Measurements from ENCODE around the gene NAA15. TPM values are rescaled to one million over a fixed set of nuclear protein-coding genes. Genes with fewer than 3 reads are reported as not detected.

The NAA15 gene
- total RNA-seq, 1 donor from 2014 or later = 35.8 TPM

- TF ChIP-seq, protein P1, sequence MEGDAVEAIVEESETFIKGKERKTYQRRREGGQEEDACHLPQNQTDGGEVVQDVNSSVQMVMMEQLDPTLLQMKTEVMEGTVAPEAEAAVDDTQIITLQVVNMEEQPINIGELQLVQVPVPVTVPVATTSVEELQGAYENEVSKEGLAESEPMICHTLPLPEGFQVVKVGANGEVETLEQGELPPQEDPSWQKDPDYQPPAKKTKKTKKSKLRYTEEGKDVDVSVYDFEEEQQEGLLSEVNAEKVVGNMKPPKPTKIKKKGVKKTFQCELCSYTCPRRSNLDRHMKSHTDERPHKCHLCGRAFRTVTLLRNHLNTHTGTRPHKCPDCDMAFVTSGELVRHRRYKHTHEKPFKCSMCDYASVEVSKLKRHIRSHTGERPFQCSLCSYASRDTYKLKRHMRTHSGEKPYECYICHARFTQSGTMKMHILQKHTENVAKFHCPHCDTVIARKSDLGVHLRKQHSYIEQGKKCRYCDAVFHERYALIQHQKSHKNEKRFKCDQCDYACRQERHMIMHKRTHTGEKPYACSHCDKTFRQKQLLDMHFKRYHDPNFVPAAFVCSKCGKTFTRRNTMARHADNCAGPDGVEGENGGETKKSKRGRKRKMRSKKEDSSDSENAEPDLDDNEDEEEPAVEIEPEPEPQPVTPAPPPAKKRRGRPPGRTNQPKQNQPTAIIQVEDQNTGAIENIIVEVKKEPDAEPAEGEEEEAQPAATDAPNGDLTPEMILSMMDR (IDR thresholded peaks at IDR 0.05; ENCODE audit: insufficient read depth, low read length, severe bottlenecking) = no peak
- FAIRE-seq (no peak), DNase-seq (ENCODE audit: low read depth) (no peak)
- Histone ChIP-seq H3K27me3 (ENCODE audit: control insufficient read depth, insufficient read depth, low read length) (peaks cover 2% of the 10 kb centered on the region), H3K36me3 (ENCODE audit: control insufficient read depth, insufficient read depth, low read length) (no peaks in the 10 kb centered on the region), H3K4me3 (ENCODE audit: low read depth, low read length) (no peak overlapping the region)
These were observed 22.8 kb upstream of the NAA15 start for GRCh38 chr4:139278485-139278884.

GRCh38 chr4:139278912-139279759, 22.2 kb upstream of the NAA15 start:
- Histone ChIP-seq H3K36me3 (ENCODE audit: control insufficient read depth, insufficient read depth, low read length) (no peaks in the 10 kb centered on the region), H3K4me3 (ENCODE audit: low read depth, low read length) (peak overlapping the region; percentile 31), H3K27me3 (ENCODE audit: control insufficient read depth, insufficient read depth, low read length) (peaks cover 2% of the 10 kb centered on the region)
- DNase-seq (ENCODE audit: low read depth) = no peak
- TF ChIP-seq, protein P1 (IDR thresholded peaks at IDR 0.05; ENCODE audit: insufficient read depth, low read length, severe bottlenecking) = no peak
- FAIRE-seq = no peak

- no peaks in the 10 kb centered on the region for H3K36me3 ChIP-seq (ENCODE audit: control insufficient read depth, insufficient read depth, low read length)
- FAIRE-seq = no peak
- peak within 1 kb of the TSS; percentile 31 for H3K4me3 ChIP-seq (ENCODE audit: low read depth, low read length)
- DNase-seq (ENCODE audit: low read depth) = no peak
- peaks cover 2% of the 10 kb centered on the region for H3K27me3 ChIP-seq (ENCODE audit: control insufficient read depth, insufficient read depth, low read length)
- TF ChIP-seq, protein P1 (IDR thresholded peaks at IDR 0.05; ENCODE audit: insufficient read depth, low read length, severe bottlenecking) = no peak
These were observed 21.3 kb upstream of the NAA15 start, which contains the start of gene MGARP for GRCh38 chr4:139279760-139280620. TSS of gene MGARP (minus strand) at chr4:139280225. CDS start at chr4:139280158, 67 bp downstream.

DNA sequence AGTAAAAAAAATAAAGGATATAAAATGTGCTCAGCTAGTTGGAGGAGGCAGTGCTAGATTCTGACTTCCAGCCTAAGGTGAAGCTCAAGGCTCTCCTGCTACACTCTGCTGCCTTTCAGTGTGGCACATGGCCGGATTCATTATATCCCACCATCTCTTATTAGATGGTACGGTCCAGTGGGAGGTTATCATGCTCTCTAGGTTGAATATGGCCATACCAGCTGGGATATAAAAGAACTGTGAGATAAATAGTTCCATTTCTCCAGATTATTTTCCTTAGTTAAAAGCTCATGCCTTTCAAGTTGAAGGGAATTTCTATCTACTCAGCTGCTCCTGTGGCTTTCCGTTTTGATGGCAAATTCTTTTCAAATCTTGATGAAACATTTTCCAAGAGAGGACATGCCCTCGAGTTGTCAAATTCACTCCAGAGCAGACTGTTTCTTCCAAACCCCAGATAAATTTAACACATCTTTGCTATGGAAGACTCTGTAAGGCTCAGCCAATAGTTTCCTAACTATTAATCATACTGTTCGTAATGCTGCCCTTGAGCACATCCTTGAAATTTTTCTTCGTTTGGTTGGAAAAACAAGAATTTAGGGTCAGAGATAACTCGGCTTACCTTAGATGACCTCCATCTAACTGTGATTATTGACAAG, 19.1 kb upstream of the NAA15 start:
- TF ChIP-seq, protein P1 (IDR thresholded peaks at IDR 0.05; ENCODE audit: insufficient read depth, low read length, severe bottlenecking) = no peak
- no peaks in the 10 kb centered on the region for H3K36me3 ChIP-seq (ENCODE audit: control insufficient read depth, insufficient read depth, low read length)
- DNase-seq (ENCODE audit: low read depth) = no peak
- peaks cover 2% of the 10 kb centered on the region for H3K27me3 ChIP-seq (ENCODE audit: control insufficient read depth, insufficient read depth, low read length)
- H3K4me3 ChIP-seq (ENCODE audit: low read depth, low read length) = no peak overlapping the region
- no peak for FAIRE-seq

- Histone ChIP-seq H3K27me3 (ENCODE audit: control insufficient read depth, insufficient read depth, low read length) (peaks cover 2% of the 10 kb centered on the region), H3K36me3 (ENCODE audit: control insufficient read depth, insufficient read depth, low read length) (no peaks in the 10 kb centered on the region), H3K4me3 (ENCODE audit: low read depth, low read length) (no peak overlapping the region)
- DNase-seq (ENCODE audit: low read depth) (no peak), FAIRE-seq (no peak)
- TF ChIP-seq, protein P1 (IDR thresholded peaks at IDR 0.05; ENCODE audit: insufficient read depth, low read length, severe bottlenecking) = no peak
These were observed 18.6 kb upstream of the NAA15 start for GRCh38 chr4:139282721-139283075.

Measured in bronchial epithelial cell (primary cell).